IPS-18a (cell line): Measurements from ENCODE around the gene TRIM26.

Experiments used
- H3K27ac ChIP-seq: one replicate; pipeline ENCODE4 v1.5.1; 2013; ENCODE audit warnings: low read length
- H3K27me3 ChIP-seq: one replicate; pipeline ENCODE4 v1.6.1; 2013; ENCODE audit warnings: mild to moderate bottlenecking, low read length; ENCODE audit not compliant: control insufficient read depth, insufficient read depth
- H3K36me3 ChIP-seq: one replicate; pipeline ENCODE4 v1.6.1; 2013; ENCODE audit warnings: low read depth, low read length; ENCODE audit not compliant: control insufficient read depth
- H3K4me1 ChIP-seq: one replicate; pipeline ENCODE4 v1.6.1; 2013; ENCODE audit warnings: low read depth, low read length; ENCODE audit not compliant: control insufficient read depth
- H3K4me3 ChIP-seq: one replicate; pipeline ENCODE4 v1.5.1; 2013; ENCODE audit warnings: low read length
- H3K9ac ChIP-seq: one replicate; pipeline ENCODE4 v1.6.1; 2013; ENCODE audit warnings: mild to moderate bottlenecking, low read length, moderate library complexity
- H3K9me3 ChIP-seq: one replicate; pipeline ENCODE4 v1.6.1; 2013; ENCODE audit warnings: low read depth, low read length; ENCODE audit not compliant: control insufficient read depth

The TRIM26 gene

DNA sequence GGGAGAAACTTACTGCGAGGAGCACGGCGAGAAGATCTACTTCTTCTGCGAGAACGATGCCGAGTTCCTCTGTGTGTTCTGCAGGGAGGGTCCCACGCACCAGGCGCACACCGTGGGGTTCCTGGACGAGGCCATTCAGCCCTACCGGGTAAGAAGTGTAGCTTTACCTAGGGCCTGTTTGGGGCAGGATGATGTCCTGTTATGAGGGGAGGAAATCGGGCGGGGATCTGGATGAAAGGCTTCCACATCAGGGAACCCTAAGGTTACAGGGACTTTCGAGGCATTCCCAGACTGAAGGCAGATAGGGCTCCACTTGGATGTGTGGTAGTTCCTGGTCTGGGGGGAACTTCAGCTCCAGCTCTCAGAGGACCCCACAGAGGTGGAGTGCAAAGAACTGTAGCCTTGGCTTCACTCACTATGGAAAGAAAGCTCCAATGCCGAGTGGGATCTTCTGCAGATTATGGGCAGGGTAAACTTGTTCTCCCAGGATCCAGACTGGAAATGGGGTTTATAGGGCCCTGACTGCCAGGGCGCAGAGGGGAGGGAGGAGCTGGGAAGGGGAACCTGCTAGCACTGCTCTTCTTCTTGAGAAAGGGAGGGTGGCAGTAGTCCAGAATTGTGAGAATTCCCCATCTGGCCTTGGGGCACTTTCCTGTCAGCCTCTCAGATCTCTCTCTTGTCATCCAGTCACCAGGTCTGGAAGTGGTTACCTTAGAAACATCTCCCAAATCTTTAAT lies 49.1 kb downstream of the TRIM26 start:
- no peaks in the 10 kb centered on the region for H3K36me3 ChIP-seq
- no peak overlapping the region for H3K27ac ChIP-seq
- no peak overlapping the region for H3K4me3 ChIP-seq
- no peaks in the 10 kb centered on the region for H3K27me3 ChIP-seq
- H3K9me3 ChIP-seq = no peaks in the 10 kb centered on the region
- H3K9ac ChIP-seq = no peak overlapping the region
- H3K4me1 ChIP-seq = no peaks in the 10 kb centered on the region

- Histone ChIP-seq H3K4me1 (no peaks in the 10 kb centered on the region), H3K27me3 (no peaks in the 10 kb centered on the region)
Measured at GRCh38 chr6:30163090-30163917, 49.9 kb downstream of the TRIM26 start, which contains the start of gene TRIM15. TSS of gene TRIM15 (plus strand) at chr6:30163546. CDS start at chr6:30163685, 139 bp downstream.

GRCh38 chr6:30162265-30163089 lies 50.7 kb downstream of the TRIM26 start:
- H3K9ac ChIP-seq = no peak overlapping the region
- H3K36me3 ChIP-seq = no peaks in the 10 kb centered on the region
- H3K4me1 ChIP-seq = no peaks in the 10 kb centered on the region
- no peak overlapping the region for H3K4me3 ChIP-seq
- no peaks in the 10 kb centered on the region for H3K9me3 ChIP-seq
- no peak overlapping the region for H3K27ac ChIP-seq
- H3K27me3 ChIP-seq = no peaks in the 10 kb centered on the region

More at GRCh38 chr6:30163090-30163917, 49.9 kb downstream of the TRIM26 start, which contains the start of gene TRIM15:
- Histone ChIP-seq H3K9ac (no peak within 1 kb of the TSS), H3K9me3 (no peaks in the 10 kb centered on the region), H3K4me3 (no peak within 1 kb of the TSS), H3K27ac (no peak within 1 kb of the TSS), H3K36me3 (no peaks in the 10 kb centered on the region)

GRCh38 chr6:30160785-30161531 lies 52.2 kb downstream of the TRIM26 start, which contains the start of gene TRIM10:
TSS of gene TRIM10 (minus strand) at chr6:30161211. CDS start at chr6:30160858, 353 bp downstream.
- Histone ChIP-seq H3K36me3 (no peaks in the 10 kb centered on the region), H3K9me3 (no peaks in the 10 kb centered on the region), H3K4me3 (no peak within 1 kb of the TSS), H3K9ac (no peak within 1 kb of the TSS), H3K4me1 (no peaks in the 10 kb centered on the region), H3K27me3 (no peaks in the 10 kb centered on the region), H3K27ac (no peak within 1 kb of the TSS)

GRCh38 chr6:30160008-30160784 lies 53.0 kb downstream of the TRIM26 start:
- Histone ChIP-seq H3K27ac (no peak overlapping the region), H3K27me3 (no peaks in the 10 kb centered on the region), H3K4me3 (no peak overlapping the region), H3K4me1 (no peaks in the 10 kb centered on the region), H3K36me3 (no peaks in the 10 kb centered on the region), H3K9ac (no peak overlapping the region), H3K9me3 (no peaks in the 10 kb centered on the region)

- H3K27me3 ChIP-seq = no peaks in the 10 kb centered on the region
- H3K27ac ChIP-seq = no peak overlapping the region
- no peaks in the 10 kb centered on the region for H3K4me1 ChIP-seq
- H3K9me3 ChIP-seq = no peaks in the 10 kb centered on the region
- no peaks in the 10 kb centered on the region for H3K36me3 ChIP-seq
- no peak overlapping the region for H3K9ac ChIP-seq
- no peak overlapping the region for H3K4me3 ChIP-seq
Measured at GRCh38 chr6:30158475-30159040, 54.6 kb downstream of the TRIM26 start.

GRCh38 chr6:30157999-30158398 lies 55.2 kb downstream of the TRIM26 start:
- H3K36me3 ChIP-seq = no peaks in the 10 kb centered on the region
- no peaks in the 10 kb centered on the region for H3K27me3 ChIP-seq
- no peaks in the 10 kb centered on the region for H3K4me1 ChIP-seq
- no peak overlapping the region for H3K27ac ChIP-seq
- H3K4me3 ChIP-seq = no peak overlapping the region
- H3K9ac ChIP-seq = no peak overlapping the region
- H3K9me3 ChIP-seq = no peaks in the 10 kb centered on the region

- no peak overlapping the region for H3K4me3 ChIP-seq
- no peaks in the 10 kb centered on the region for H3K36me3 ChIP-seq
- no peak overlapping the region for H3K27ac ChIP-seq
- no peak overlapping the region for H3K9ac ChIP-seq
- H3K4me1 ChIP-seq = no peaks in the 10 kb centered on the region
- H3K9me3 ChIP-seq = no peaks in the 10 kb centered on the region
- H3K27me3 ChIP-seq = no peaks in the 10 kb centered on the region
Measured at GRCh38 chr6:30157581-30157980, 55.6 kb downstream of the TRIM26 start.

- Histone ChIP-seq H3K27ac (no peak overlapping the region), H3K9ac (no peak overlapping the region), H3K36me3 (no peaks in the 10 kb centered on the region), H3K4me3 (no peak overlapping the region), H3K9me3 (no peaks in the 10 kb centered on the region), H3K27me3 (no peaks in the 10 kb centered on the region), H3K4me1 (no peaks in the 10 kb centered on the region)
Measured at GRCh38 chr6:30156774-30157173, 56.4 kb downstream of the TRIM26 start.

GRCh38 chr6:30156262-30156599 lies 57.0 kb downstream of the TRIM26 start:
- Histone ChIP-seq H3K4me1 (no peaks in the 10 kb centered on the region), H3K27ac (no peak overlapping the region), H3K9me3 (no peaks in the 10 kb centered on the region), H3K36me3 (no peaks in the 10 kb centered on the region), H3K9ac (no peak overlapping the region), H3K4me3 (no peak overlapping the region), H3K27me3 (no peaks in the 10 kb centered on the region)
